ENCODE measurements around the gene IL11RA. TPM values are rescaled to one million over a fixed set of nuclear protein-coding genes. Genes with fewer than 3 reads are reported as not detected.

IL11RA gene
- total RNA-seq, 1 donor from 2014 or later = 112 TPM

GRCh38 chr9:34684816-34685215, 32.8 kb downstream of the IL11RA start:
- TF ChIP-seq CTCF (IDR thresholded peaks at IDR 0.05; ENCODE audit: unreplicated experiment) = no peak
- Mint-ChIP-seq H3K27me3 (ENCODE audit: low read depth) (no peaks in the 10 kb centered on the region), H3K27ac (no peak overlapping the region)

GRCh38 chr9:34685591-34685990, 33.6 kb downstream of the IL11RA start:
- no peak overlapping the region for H3K27ac Mint-ChIP-seq
- H3K4me1 Mint-ChIP-seq = no peaks in the 10 kb centered on the region
- no peak for TF ChIP-seq CTCF (IDR thresholded peaks at IDR 0.05; ENCODE audit: unreplicated experiment)
- no peak overlapping the region for H3K4me3 Mint-ChIP-seq
- H3K9me3 Mint-ChIP-seq = no peaks in the 10 kb centered on the region
- H3K36me3 Mint-ChIP-seq = peaks cover 12% of the 10 kb centered on the region
- no peaks in the 10 kb centered on the region for H3K27me3 Mint-ChIP-seq (ENCODE audit: low read depth)
- DNase-seq (ENCODE audit: low spot score in 2 of 2, unreplicated experiment in 2 of 2) = no peak

More at GRCh38 chr9:34684816-34685215, 32.8 kb downstream of the IL11RA start:
- H3K9me3 Mint-ChIP-seq = no peaks in the 10 kb centered on the region
- peaks cover 12% of the 10 kb centered on the region for H3K36me3 Mint-ChIP-seq
- no peak overlapping the region for H3K4me3 Mint-ChIP-seq
- DNase-seq (ENCODE audit: low spot score in 2 of 2, unreplicated experiment in 2 of 2) = no peak
- H3K4me1 Mint-ChIP-seq = no peaks in the 10 kb centered on the region

DNA sequence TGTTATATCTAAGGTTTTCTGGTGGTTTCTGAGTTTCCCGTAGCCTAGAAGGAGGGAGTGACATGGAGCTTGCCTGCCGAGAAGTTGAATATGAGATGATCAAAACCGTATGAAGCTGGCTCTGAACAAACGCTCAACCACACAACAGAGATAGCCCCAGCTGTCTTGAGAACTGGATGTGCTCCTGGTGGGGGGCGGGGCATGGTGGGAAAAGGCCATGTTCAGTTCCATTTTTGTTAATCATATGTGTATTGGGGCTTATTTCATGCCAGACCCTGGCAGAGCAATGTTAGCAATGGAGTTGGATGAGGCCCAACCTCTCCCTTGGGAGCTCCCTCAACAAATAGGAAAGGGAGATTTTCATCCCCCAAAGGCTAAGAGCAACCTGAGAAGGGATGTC, 34.2 kb downstream of the IL11RA start:
- H3K27me3 Mint-ChIP-seq (ENCODE audit: low read depth) = no peaks in the 10 kb centered on the region
- TF ChIP-seq CTCF (IDR thresholded peaks at IDR 0.05; ENCODE audit: unreplicated experiment) = no peak
- H3K4me3 Mint-ChIP-seq = no peak overlapping the region
- H3K4me1 Mint-ChIP-seq = no peaks in the 10 kb centered on the region
- DNase-seq (ENCODE audit: low spot score in 2 of 2, unreplicated experiment in 2 of 2) = no peak
- peaks cover 6% of the 10 kb centered on the region for H3K36me3 Mint-ChIP-seq
- H3K27ac Mint-ChIP-seq = no peak overlapping the region
- H3K9me3 Mint-ChIP-seq = no peaks in the 10 kb centered on the region

GRCh38 chr9:34686732-34687131, 34.7 kb downstream of the IL11RA start:
- no peak for DNase-seq (ENCODE audit: low spot score in 2 of 2, unreplicated experiment in 2 of 2)
- Mint-ChIP-seq H3K27ac (no peak overlapping the region), H3K4me1 (no peaks in the 10 kb centered on the region), H3K4me3 (no peak overlapping the region), H3K9me3 (no peaks in the 10 kb centered on the region), H3K36me3 (peaks cover 5% of the 10 kb centered on the region), H3K27me3 (ENCODE audit: low read depth) (no peaks in the 10 kb centered on the region)
- no peak for TF ChIP-seq CTCF (IDR thresholded peaks at IDR 0.05; ENCODE audit: unreplicated experiment)

- Mint-ChIP-seq H3K36me3 (peaks cover 3% of the 10 kb centered on the region), H3K27me3 (ENCODE audit: low read depth) (no peaks in the 10 kb centered on the region), H3K27ac (no peak overlapping the region), H3K4me3 (no peak overlapping the region), H3K4me1 (no peaks in the 10 kb centered on the region), H3K9me3 (no peaks in the 10 kb centered on the region)
- DNase-seq (ENCODE audit: low spot score in 2 of 2, unreplicated experiment in 2 of 2) = no peak
- no peak for TF ChIP-seq CTCF (IDR thresholded peaks at IDR 0.05; ENCODE audit: unreplicated experiment)
These were observed 35.5 kb downstream of the IL11RA start for GRCh38 chr9:34687276-34688030.
